ENCODE results near the gene RCAN2.

Gene RCAN2

DNA sequence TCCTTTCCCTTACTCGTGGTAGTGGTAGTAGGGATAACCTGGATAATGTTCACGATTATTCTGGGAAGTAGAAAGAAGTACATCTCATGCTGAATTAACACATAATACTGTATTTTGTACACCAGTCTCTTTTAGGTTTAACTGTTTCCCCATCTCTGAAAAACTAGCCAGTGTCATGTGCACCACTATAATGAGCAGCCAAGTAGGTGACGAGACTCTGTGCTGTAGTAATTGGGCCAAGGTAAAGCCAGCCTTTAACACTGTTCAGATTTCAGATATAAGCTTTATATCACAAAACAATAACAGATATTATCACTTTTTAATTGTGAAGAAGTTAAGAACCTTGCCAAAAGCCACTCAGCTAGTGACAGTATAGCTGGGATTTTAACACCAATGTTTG is 219.5 kb downstream of the RCAN2 start:
- no peak overlapping the region for H3K4me3 Mint-ChIP-seq
- peaks cover 7% of the 10 kb centered on the region for H3K27me3 Mint-ChIP-seq
- no peak overlapping the region for H3K27ac Mint-ChIP-seq
- no peaks in the 10 kb centered on the region for H3K4me1 Mint-ChIP-seq
- no peaks in the 10 kb centered on the region for H3K36me3 Mint-ChIP-seq (ENCODE audit: low read depth)
- DNase-seq (no peak), ATAC-seq (no peak)
- no peaks in the 10 kb centered on the region for H3K9me3 Mint-ChIP-seq

DNA sequence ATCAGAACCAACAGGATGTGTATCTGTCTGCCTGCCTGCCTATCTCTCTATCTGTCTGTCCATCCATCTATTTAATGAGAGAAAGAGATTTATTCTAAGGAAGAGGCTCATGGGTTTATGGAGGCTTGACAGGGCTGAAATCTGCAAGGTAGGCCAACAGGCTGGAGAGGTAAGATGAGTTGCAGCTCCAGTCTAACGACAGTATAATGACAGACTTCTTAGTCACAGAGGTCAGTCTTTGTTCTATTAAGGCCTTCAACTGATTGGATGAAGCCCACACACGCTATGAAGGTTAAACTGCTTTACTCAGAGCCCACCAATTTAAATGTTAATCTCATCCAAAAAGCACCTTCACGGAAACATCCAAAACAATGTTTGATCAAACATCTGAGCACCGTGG is 220.1 kb downstream of the RCAN2 start:
- ATAC-seq (peak; percentile 59), DNase-seq (no peak)
- Mint-ChIP-seq H3K27ac (no peak overlapping the region), H3K4me1 (no peaks in the 10 kb centered on the region), H3K36me3 (ENCODE audit: low read depth) (no peaks in the 10 kb centered on the region), H3K27me3 (peaks cover 3% of the 10 kb centered on the region), H3K4me3 (no peak overlapping the region), H3K9me3 (no peaks in the 10 kb centered on the region)

- ATAC-seq (no peak), DNase-seq (no peak)
- Mint-ChIP-seq H3K9me3 (no peaks in the 10 kb centered on the region), H3K27me3 (peaks cover 3% of the 10 kb centered on the region), H3K36me3 (ENCODE audit: low read depth) (no peaks in the 10 kb centered on the region), H3K4me3 (no peak overlapping the region), H3K4me1 (no peaks in the 10 kb centered on the region), H3K27ac (no peak overlapping the region)
Observed at GRCh38 chr6:46270336-46270735, 220.9 kb downstream of the RCAN2 start.

- H3K36me3 Mint-ChIP-seq (ENCODE audit: low read depth), result no peaks in the 10 kb centered on the region
- peaks cover 5% of the 10 kb centered on the region for H3K27me3 Mint-ChIP-seq
- no peaks in the 10 kb centered on the region for H3K9me3 Mint-ChIP-seq
- no peaks in the 10 kb centered on the region for H3K4me1 Mint-ChIP-seq
- ATAC-seq (no peak), DNase-seq (no peak)
- no peak overlapping the region for H3K4me3 Mint-ChIP-seq
- H3K27ac Mint-ChIP-seq, result no peak overlapping the region
Observed at GRCh38 chr6:46269447-46270229, 221.6 kb downstream of the RCAN2 start.

DNA sequence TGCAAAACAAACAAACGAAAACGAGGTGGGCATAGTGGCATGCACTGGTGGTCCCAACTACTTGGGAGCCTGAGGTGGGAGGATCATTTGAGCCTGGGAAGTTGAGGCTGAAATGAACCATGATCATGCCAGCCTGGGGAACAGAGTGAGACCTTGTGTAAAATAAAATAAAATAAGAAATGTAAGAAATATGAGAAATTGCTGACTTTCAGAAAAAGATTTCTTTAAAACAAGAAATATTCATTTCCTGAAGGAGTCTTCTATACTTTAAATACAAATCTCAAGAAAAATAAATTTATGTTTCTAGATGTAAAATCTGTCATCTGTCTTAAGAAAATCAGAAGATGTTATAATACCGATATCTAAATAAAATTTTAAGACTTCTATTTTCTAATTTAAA is 223.7 kb downstream of the RCAN2 start:
- Mint-ChIP-seq H3K27ac (no peak overlapping the region), H3K27me3 (peaks cover 4% of the 10 kb centered on the region), H3K4me3 (no peak overlapping the region), H3K36me3 (ENCODE audit: low read depth) (no peaks in the 10 kb centered on the region), H3K4me1 (no peaks in the 10 kb centered on the region), H3K9me3 (no peaks in the 10 kb centered on the region)
- DNase-seq (no peak), ATAC-seq (no peak)

DNA sequence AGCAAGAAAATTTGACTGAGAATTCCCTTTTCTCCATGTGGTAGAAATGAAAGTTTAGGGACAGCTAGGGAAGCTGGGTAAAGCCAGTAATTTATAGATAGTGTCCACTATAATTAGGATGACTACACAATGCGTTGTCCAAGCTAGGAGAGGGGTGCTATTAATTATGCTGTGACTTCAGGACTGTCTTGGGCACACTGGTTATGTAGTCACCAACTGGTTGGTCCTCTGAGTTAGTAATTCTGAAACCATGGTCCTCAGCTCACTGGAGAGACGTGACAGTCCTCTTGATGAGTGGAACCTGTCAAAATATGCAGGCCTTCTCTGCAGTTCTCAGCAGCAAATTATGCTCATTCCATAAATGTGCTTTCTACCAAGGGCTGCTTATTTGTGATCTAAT is 225.9 kb downstream of the RCAN2 start:
- Mint-ChIP-seq H3K4me3 (no peak overlapping the region), H3K4me1 (no peaks in the 10 kb centered on the region), H3K9me3 (no peaks in the 10 kb centered on the region), H3K27ac (no peak overlapping the region), H3K27me3 (peaks cover 6% of the 10 kb centered on the region), H3K36me3 (ENCODE audit: low read depth) (no peaks in the 10 kb centered on the region)
- no peak for ATAC-seq
- DNase-seq, result no peak

GRCh38 chr6:46263707-46264086 is 227.6 kb downstream of the RCAN2 start:
- ATAC-seq (no peak), DNase-seq (no peak)
- peaks cover 6% of the 10 kb centered on the region for H3K27me3 Mint-ChIP-seq
- H3K4me1 Mint-ChIP-seq, result no peaks in the 10 kb centered on the region
- H3K27ac Mint-ChIP-seq, result no peak overlapping the region
- H3K36me3 Mint-ChIP-seq (ENCODE audit: low read depth), result no peaks in the 10 kb centered on the region
- no peaks in the 10 kb centered on the region for H3K9me3 Mint-ChIP-seq
- no peak overlapping the region for H3K4me3 Mint-ChIP-seq

DNA sequence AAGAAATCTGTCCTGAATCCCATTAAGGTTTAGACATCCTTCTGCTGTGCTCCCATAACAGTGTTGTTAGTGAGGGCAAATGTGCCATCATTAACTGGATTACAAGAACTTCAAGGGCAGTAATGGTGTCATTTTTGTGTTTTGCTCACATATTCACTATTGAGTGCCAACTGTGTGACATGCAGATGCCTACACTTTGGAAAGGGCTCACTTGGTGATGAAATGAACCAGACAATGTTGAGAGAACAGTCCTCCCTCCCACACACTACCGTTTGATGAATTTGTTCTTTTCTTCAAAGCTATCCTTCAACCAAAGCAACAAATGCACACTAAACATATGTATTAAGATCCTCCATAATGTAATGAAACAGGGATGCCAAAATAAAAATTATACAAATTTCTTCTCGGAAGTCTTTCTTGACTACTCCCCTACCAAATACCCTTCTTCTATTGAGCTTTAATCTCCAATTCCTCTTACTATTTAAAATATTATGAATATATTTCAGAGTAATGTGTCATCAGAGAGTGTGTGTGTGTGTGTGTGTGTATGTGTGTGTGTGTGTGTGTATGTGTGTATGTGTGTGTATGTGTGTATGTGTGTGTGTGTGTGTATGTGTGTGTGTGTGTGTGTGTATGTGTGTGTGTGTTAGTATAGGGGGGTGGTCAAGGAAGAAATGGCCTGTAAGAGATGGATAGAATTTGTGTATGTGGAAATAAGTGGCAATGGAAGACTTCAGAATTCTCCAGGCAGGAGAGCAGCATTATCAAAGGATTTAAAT is 228.1 kb downstream of the RCAN2 start:
- H3K27ac Mint-ChIP-seq, result no peak overlapping the region
- H3K9me3 Mint-ChIP-seq, result no peaks in the 10 kb centered on the region
- H3K4me3 Mint-ChIP-seq, result no peak overlapping the region
- peaks cover 6% of the 10 kb centered on the region for H3K27me3 Mint-ChIP-seq
- H3K36me3 Mint-ChIP-seq (ENCODE audit: low read depth), result no peaks in the 10 kb centered on the region
- DNase-seq (no peak), ATAC-seq (no peak)
- no peaks in the 10 kb centered on the region for H3K4me1 Mint-ChIP-seq

- H3K27me3 Mint-ChIP-seq, result peaks cover 2% of the 10 kb centered on the region
- no peaks in the 10 kb centered on the region for H3K36me3 Mint-ChIP-seq (ENCODE audit: low read depth)
- DNase-seq (no peak), ATAC-seq (no peak)
- no peaks in the 10 kb centered on the region for H3K9me3 Mint-ChIP-seq
- H3K4me1 Mint-ChIP-seq, result no peaks in the 10 kb centered on the region
- H3K4me3 Mint-ChIP-seq, result no peak overlapping the region
- H3K27ac Mint-ChIP-seq, result no peak overlapping the region
Observed at GRCh38 chr6:46258249-46258648, 233.0 kb downstream of the RCAN2 start.

DNA sequence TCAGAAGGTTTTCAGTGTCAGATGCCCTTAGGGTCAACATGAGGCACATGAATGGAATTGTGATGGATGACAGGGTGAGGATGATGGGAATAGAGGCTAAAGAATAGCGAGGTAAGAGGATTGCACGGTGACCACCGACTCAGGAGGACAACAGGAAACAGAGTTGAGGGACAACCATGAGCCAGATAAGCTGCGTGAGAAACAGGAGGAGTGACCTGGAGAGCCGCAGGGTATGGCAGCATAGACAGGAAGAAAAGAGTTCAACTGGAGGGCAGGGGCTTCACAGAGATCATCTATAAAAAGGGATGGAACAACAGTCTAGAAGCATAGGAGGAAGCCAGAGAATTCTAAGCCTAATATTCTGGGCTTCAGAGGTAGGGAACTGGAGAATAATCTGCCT is 235.7 kb downstream of the RCAN2 start:
- no peak overlapping the region for H3K4me3 Mint-ChIP-seq
- H3K9me3 Mint-ChIP-seq, result no peaks in the 10 kb centered on the region
- H3K27ac Mint-ChIP-seq, result no peak overlapping the region
- ATAC-seq (no peak), DNase-seq (no peak)
- no peaks in the 10 kb centered on the region for H3K36me3 Mint-ChIP-seq (ENCODE audit: low read depth)
- H3K27me3 Mint-ChIP-seq, result peaks cover 3% of the 10 kb centered on the region
- no peaks in the 10 kb centered on the region for H3K4me1 Mint-ChIP-seq

DNA sequence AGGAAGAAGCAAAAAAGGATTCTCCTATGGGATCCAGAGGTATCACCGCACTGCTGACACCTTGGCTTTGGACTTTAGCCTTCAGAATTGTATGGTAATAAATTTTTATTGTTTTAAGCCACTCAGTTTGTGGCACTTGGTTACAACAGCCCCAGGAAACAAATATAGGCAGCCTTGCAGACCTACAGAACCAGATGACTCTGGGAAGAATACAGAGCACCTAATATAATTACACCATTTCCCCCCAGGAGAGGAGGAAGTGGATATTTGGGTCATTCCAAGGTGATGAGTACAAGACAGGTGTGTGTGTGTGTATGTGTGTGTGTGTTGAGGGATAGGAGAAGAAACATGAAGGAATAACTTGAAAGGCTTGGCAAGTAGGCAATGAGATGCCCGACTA is 236.3 kb downstream of the RCAN2 start:
- Mint-ChIP-seq H3K9me3 (no peaks in the 10 kb centered on the region), H3K27me3 (peaks cover 3% of the 10 kb centered on the region), H3K27ac (no peak overlapping the region), H3K36me3 (ENCODE audit: low read depth) (no peaks in the 10 kb centered on the region), H3K4me3 (no peak overlapping the region), H3K4me1 (no peaks in the 10 kb centered on the region)
- ATAC-seq (no peak), DNase-seq (no peak)

GRCh38 chr6:46254331-46254730 is 236.9 kb downstream of the RCAN2 start:
- Mint-ChIP-seq H3K4me3 (no peak overlapping the region), H3K9me3 (no peaks in the 10 kb centered on the region), H3K27ac (no peak overlapping the region), H3K4me1 (no peaks in the 10 kb centered on the region), H3K27me3 (peaks cover 3% of the 10 kb centered on the region), H3K36me3 (ENCODE audit: low read depth) (no peaks in the 10 kb centered on the region)
- DNase-seq, result no peak
- ATAC-seq, result no peak

DNA sequence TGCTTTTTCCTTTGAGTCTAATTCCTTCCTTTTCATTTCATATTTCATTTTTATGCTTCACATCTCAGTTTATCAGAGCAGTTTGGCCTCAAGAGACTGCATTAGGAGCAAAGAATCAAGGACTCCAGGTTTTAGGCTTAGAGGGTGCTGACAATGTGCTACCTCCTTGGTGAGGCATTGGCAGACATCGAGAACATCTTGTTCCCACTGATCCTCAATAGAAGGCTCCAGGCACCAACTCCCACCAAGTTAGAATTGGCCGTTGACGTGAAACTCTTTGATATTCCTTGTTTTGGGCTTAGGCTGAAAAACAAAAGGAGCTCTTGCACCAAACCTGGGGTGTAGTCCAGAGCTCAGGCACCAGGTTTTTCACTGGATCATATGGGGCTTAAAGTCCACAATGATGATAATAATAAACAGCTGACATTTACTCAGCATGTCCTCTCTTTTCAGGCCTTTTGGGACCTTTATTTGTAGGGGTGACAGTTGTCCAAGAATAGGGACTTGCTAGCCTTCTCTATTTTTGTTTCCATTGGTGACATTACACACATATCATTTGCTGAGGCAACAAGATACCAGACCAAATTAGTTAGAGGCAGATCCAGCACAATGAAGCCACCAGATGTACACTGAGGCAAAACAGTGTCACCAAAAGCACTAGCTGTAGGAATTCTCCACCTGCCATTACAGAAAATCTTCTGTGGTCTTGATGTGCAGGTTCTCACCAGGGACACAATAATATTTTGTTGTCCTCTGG is 239.5 kb downstream of the RCAN2 start:
- peaks cover 3% of the 10 kb centered on the region for H3K27me3 Mint-ChIP-seq
- no peak overlapping the region for H3K4me3 Mint-ChIP-seq
- ATAC-seq, result no peak
- no peak overlapping the region for H3K27ac Mint-ChIP-seq
- H3K9me3 Mint-ChIP-seq, result no peaks in the 10 kb centered on the region
- DNase-seq, result no peak
- H3K36me3 Mint-ChIP-seq (ENCODE audit: low read depth), result no peaks in the 10 kb centered on the region
- H3K4me1 Mint-ChIP-seq, result no peaks in the 10 kb centered on the region

GRCh38 chr6:46248143-46248542 is 243.1 kb downstream of the RCAN2 start:
- H3K9me3 Mint-ChIP-seq, result no peaks in the 10 kb centered on the region
- H3K27ac Mint-ChIP-seq, result no peak overlapping the region
- no peak for ATAC-seq
- DNase-seq, result no peak
- H3K4me1 Mint-ChIP-seq, result no peaks in the 10 kb centered on the region
- no peak overlapping the region for H3K4me3 Mint-ChIP-seq
- no peaks in the 10 kb centered on the region for H3K36me3 Mint-ChIP-seq (ENCODE audit: low read depth)
- peaks cover 3% of the 10 kb centered on the region for H3K27me3 Mint-ChIP-seq

- Mint-ChIP-seq H3K36me3 (ENCODE audit: low read depth) (no peaks in the 10 kb centered on the region), H3K4me3 (no peak overlapping the region), H3K4me1 (no peaks in the 10 kb centered on the region), H3K9me3 (no peaks in the 10 kb centered on the region), H3K27me3 (peaks cover 3% of the 10 kb centered on the region), H3K27ac (no peak overlapping the region)
- DNase-seq (no peak), ATAC-seq (no peak)
Observed at GRCh38 chr6:46246727-46247126, 244.5 kb downstream of the RCAN2 start.

Measured in activated naive CD8-positive, alpha-beta T cell treated with anti-CD3 and anti-CD28 coated beads, Interleukin-2, amount 50 U/mL, for 24 hours (primary cell).